Pancreas (tissue), 10 donors: ENCODE results near the gene MPPED1. TPM values are rescaled to one million over a fixed set of nuclear protein-coding genes. Genes with fewer than 3 reads are reported as not detected.

Source experiments
- ATAC-seq, 4 donors: fragments of 200-7000 bp; cut with Tn5 transposase; one replicate each; pipeline versions ENCODE4 v1.8.0 to v1.9.1; 2020; ENCODE audit warnings: mild to moderate bottlenecking in 4 of 4, moderate library complexity in 4 of 4
- DNase-seq, 6 donors: peaks; one replicate each; pipeline ENCODE4 v3.0.0-alpha.2; 2020
- FAIRE-seq: peaks from 2 replicates; lab custom pipeline; 2012; peaks lifted over from hg19 to GRCh38; lab: Jason Lieb, UNC
- H3K27ac ChIP-seq, 4 donors: fragments of 200-600 bp; sonication (generic); 1 replicate in 3 of 4; 2 replicates in 1 of 4; pipeline versions ENCODE4 v1.5.0 to v1.8.0; 2020
- H3K27me3 ChIP-seq, 4 donors: fragments of 200-600 bp; one replicate each; pipeline ENCODE4 v1.8.0; 2021
- H3K36me3 ChIP-seq, 3 donors: fragments of 200-600 bp; sonication (generic) in 1 of 3; one replicate each; pipeline versions ENCODE4 v1.5.0 to v1.8.0; 2020 to 2021
- H3K4me1 ChIP-seq, 3 donors: fragments of 200-600 bp; one replicate each; pipeline ENCODE4 v1.8.0; 2021
- H3K4me3 ChIP-seq, 4 donors: fragments of 200-600 bp; sonication (generic) in 2 of 4; one replicate each; pipeline versions ENCODE4 v1.5.0 to v1.8.0; 2020 to 2021
- H3K9me3 ChIP-seq, 4 donors: fragments of 200-600 bp; one replicate each; pipeline ENCODE4 v1.8.0; 2021
- CTCF ChIP-seq, 4 donors: fragments of 200-600 bp; sonication (generic) in 3 of 4; IDR thresholded peaks; one replicate each; pipeline versions ENCODE4 v1.5.0 to v1.8.0; 2021; ENCODE audit warnings: antibody characterized with exemption in 4 of 4
- WGBS, 2 donors: extraction: QIAGEN DNeasy Blood & Tissue Kit; methylation state at CpG; one replicate each; pipeline ENCODE4 v1.1.7; 2013; 5-methylcytosine and 5-hydroxymethylcytosine counted together
- intact Hi-C, 3 donors: fragments of 100-400 bp; cut with DNase I; formaldehyde crosslinking; loops; one replicate each; pipeline versions ENCODE4 v1.11.1 to v1.14.2; 2022
- polyA plus RNA-seq, 2 donors: library from polyadenylated mRNA; stranded (reverse); fragments of 200-250 nt; gene quantifications; one replicate each; pipeline ENCODE4 v1.2.3, GENCODE V29; 2013
- total RNA-seq, 6 donors: library from RNA; stranded (reverse); fragmentation: NEBNext Ultra II Directional in 4 of 6; extraction: Animal tissue kit (Norgen Biotek cat#: 25700) in 4 of 6; gene quantifications; one replicate each; pipeline versions ENCODE4 v1.2.1 to v1.2.4, GENCODE V29; 2021 to 2023
- donor health status: healthy with polysubstance abuse.
- donor health status: DM: no; HTN: no; CAD: no; lungs with moderate emphysema.
- donor health status: DM: no; HTN: no; CAD: no.
- donor health status: control.
- donor health status: control.
- donor health status: Bipolar disorder and iron deficiency.
- donor health status: DM: yes; HTN: yes; CAD: no.
- donor health status: DM: no; HTN: no; CAD: no.
- donor health status: DM: no; HTN: no; CAD: no.
- donor health status: DM: yes; HTN: yes; CAD: no.

MPPED1 gene
- total and polyA plus RNA-seq, 8 donors, result 0.05 TPM; not detected in 7

DNA sequence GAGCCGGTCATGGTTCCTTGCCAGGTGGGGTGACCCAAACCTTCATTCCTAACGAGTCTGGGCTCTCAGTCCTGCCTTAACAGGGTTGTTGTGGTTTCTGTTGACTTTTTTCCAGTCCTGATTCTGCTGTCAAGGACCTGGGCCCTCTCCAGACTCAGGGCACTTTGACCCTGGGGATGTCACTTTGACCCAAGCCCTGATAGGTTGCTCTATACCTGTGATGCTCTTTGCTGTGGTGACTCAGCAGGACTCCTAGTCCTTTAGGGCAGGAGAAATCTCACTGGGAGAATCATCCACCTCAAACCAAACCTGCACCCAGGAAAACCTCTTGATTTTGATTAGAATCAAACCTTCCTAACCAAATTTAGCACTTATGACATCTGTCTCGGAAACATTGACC, 20.5 kb upstream of the MPPED1 start:
- FAIRE-seq (no peak), DNase-seq (peak in 1 of 6 donors; percentile 13), ATAC-seq (no peak)
- Histone ChIP-seq H3K27ac (no peak overlapping the region), H3K36me3 (no peaks in the 10 kb centered on the region), H3K27me3 (peaks cover 0 to 4% (median 0%) of the 10 kb centered on the region in 4 donors), H3K4me3 (no peak overlapping the region), H3K9me3 (no peaks in the 10 kb centered on the region), H3K4me1 (no peaks in the 10 kb centered on the region)
- no peak for TF ChIP-seq CTCF (IDR thresholded peaks at IDR 0.05)
- WGBS, 2 donors, result 62 to 64% methylated on average over 3 of the region's 3 CpGs
- intact Hi-C loops, result loop anchor here in 1 of 3 donors (10.0 kb wide), 1 partner anchor 453 kb away; no protein-coding TSS in a partner anchor

GRCh38 chr22:43392385-43392989, 19.3 kb upstream of the MPPED1 start:
- intact Hi-C loops, result loop anchor here in 1 of 3 donors (10.0 kb wide), 1 partner anchor 452 kb away; no protein-coding TSS in a partner anchor
- Histone ChIP-seq H3K27me3 (peaks cover 0 to 4% (median 0%) of the 10 kb centered on the region in 4 donors), H3K4me1 (no peaks in the 10 kb centered on the region), H3K27ac (no peak overlapping the region), H3K9me3 (no peaks in the 10 kb centered on the region), H3K4me3 (no peak overlapping the region), H3K36me3 (no peaks in the 10 kb centered on the region)
- FAIRE-seq (no peak), ATAC-seq (no peak), DNase-seq (peak in 1 of 6 donors; percentile 31)
- WGBS, 2 donors, result 75 to 84% methylated on average over 9 of the region's 9 CpGs
- no peak for TF ChIP-seq CTCF (IDR thresholded peaks at IDR 0.05)

- Histone ChIP-seq H3K9me3 (no peaks in the 10 kb centered on the region), H3K36me3 (no peaks in the 10 kb centered on the region), H3K4me3 (no peak overlapping the region), H3K27me3 (no peaks in the 10 kb centered on the region), H3K4me1 (no peaks in the 10 kb centered on the region), H3K27ac (no peak overlapping the region)
- TF ChIP-seq CTCF (IDR thresholded peaks at IDR 0.05), result no peak
- DNase-seq (peak in 1 of 6 donors; percentile 40), FAIRE-seq (no peak), ATAC-seq (no peak)
- 22 to 27% methylated on average over 13 to 14 of the region's 14 CpGs for WGBS, 2 donors
- intact Hi-C loops, result loop anchor here in 1 of 3 donors (10.0 kb wide), 1 partner anchor 452 kb away; no protein-coding TSS in a partner anchor
Measured at GRCh38 chr22:43393132-43393843, 18.5 kb upstream of the MPPED1 start.

DNA sequence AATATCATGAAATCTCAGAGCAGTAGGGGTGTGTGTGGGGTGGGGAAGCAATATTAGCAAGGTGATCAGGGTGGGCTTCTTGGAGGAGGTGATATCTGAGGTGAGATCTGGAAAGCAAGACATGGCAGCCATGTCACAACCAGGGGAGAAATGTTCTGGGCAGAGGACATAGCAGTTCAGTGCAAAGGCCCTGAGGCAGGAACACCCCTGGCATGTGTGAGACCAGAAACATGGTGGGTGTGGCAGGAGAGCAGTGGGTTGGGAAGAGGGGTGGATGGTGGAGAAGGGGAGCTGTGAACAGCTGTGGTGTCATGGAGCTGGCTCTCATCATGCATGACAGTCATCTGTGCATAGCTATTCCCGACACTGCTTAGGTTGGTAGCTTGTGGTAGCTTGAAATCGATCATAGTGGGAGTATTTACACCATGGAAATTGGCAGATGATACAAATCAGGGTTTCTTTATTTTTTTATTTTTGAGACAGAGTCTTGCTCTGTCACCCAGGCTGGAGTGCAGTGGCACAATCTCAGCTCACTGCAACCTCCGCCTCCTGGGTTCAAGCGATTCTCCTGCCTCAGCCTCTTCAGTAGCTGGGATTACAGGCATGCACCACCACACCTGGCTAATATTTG, 17.9 kb upstream of the MPPED1 start:
- TF ChIP-seq CTCF (IDR thresholded peaks at IDR 0.05), result no peak
- Histone ChIP-seq H3K36me3 (no peaks in the 10 kb centered on the region), H3K9me3 (no peaks in the 10 kb centered on the region), H3K27ac (no peak overlapping the region), H3K27me3 (no peaks in the 10 kb centered on the region), H3K4me1 (no peaks in the 10 kb centered on the region), H3K4me3 (no peak overlapping the region)
- no peak for FAIRE-seq
- intact Hi-C loops, result loop anchor here in 1 of 3 donors (10.0 kb wide), 1 partner anchor 451 kb away; no protein-coding TSS in a partner anchor
- no peak for ATAC-seq
- no peak for DNase-seq
- WGBS, 2 donors, result 90 to 96% methylated on average over 4 of the region's 4 CpGs
